GM19193 (cell line): ENCODE measurements around the gene DDR1.
A peak's percentile ranks its signal among the peaks of the same experiment; 100 is the strongest.

Experiments used
- POLR2A ChIP-seq: IDR thresholded peaks from 4 replicates; pipeline ENCODE4 v1.6.1; 2011; ENCODE audit not compliant: insufficient read depth, insufficient read length; ENCODE audit errors: extremely low read depth

DDR1 gene

GRCh38 chr6:30895343-30895742 is 11.0 kb downstream of the DDR1 start:
- TF ChIP-seq POLR2A, result no peak

DNA sequence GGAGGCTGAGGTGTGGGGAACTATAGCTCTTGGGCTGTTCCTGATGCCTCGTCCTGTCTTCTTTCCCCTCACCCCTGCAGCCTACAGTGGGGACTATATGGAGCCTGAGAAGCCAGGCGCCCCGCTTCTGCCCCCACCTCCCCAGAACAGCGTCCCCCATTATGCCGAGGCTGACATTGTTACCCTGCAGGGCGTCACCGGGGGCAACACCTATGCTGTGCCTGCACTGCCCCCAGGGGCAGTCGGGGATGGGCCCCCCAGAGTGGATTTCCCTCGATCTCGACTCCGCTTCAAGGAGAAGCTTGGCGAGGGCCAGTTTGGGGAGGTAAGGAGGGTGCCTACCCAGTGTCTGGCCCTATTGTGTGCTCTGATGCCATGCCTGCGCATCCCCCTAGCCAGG is 12.2 kb downstream of the DDR1 start:
- no peak for TF ChIP-seq POLR2A

DNA sequence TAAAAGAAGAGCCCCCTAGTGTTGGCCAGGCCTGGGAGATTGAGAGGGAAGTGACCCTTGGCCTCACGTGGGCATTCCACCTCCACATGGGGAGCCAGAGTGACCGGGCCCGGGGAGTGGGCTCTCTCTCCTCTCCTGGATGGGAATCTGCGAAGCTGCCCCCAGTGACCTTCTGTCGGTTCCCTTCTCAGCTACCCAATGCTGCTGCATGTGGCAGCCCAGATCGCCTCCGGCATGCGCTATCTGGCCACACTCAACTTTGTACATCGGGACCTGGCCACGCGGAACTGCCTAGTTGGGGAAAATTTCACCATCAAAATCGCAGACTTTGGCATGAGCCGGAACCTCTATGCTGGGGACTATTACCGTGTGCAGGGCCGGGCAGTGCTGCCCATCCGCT is 13.6 kb downstream of the DDR1 start:
- no peak for TF ChIP-seq POLR2A

- TF ChIP-seq POLR2A, result no peak
These were observed 14.5 kb downstream of the DDR1 start for GRCh38 chr6:30898750-30899360.

GRCh38 chr6:30900863-30901417 is 16.6 kb downstream of the DDR1 start:
- TF ChIP-seq POLR2A, result no peak

GRCh38 chr6:30901436-30901835 is 17.1 kb downstream of the DDR1 start:
- TF ChIP-seq POLR2A, result no peak

GRCh38 chr6:30902709-30903108 is 18.4 kb downstream of the DDR1 start:
- TF ChIP-seq POLR2A, result no peak

DNA sequence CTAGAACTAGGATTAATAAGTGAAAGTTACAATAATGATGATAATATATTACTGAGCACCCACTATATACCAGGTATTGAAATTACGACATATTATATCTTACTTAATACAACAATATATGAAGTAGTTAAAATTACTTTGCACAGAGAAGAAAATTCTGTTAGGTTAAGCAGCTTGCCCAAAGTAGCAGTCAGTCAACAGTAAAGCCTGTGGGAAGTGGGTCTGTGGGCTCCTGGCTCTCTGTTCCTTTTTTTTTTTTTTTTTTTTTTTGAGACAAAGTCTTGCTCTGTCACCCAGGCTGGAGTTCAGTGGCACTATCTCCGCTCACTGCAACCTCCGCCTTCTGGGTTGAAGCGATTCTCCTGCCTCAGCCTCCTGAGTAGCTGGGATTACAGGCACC is 18.9 kb downstream of the DDR1 start:
- no peak for TF ChIP-seq POLR2A

DNA sequence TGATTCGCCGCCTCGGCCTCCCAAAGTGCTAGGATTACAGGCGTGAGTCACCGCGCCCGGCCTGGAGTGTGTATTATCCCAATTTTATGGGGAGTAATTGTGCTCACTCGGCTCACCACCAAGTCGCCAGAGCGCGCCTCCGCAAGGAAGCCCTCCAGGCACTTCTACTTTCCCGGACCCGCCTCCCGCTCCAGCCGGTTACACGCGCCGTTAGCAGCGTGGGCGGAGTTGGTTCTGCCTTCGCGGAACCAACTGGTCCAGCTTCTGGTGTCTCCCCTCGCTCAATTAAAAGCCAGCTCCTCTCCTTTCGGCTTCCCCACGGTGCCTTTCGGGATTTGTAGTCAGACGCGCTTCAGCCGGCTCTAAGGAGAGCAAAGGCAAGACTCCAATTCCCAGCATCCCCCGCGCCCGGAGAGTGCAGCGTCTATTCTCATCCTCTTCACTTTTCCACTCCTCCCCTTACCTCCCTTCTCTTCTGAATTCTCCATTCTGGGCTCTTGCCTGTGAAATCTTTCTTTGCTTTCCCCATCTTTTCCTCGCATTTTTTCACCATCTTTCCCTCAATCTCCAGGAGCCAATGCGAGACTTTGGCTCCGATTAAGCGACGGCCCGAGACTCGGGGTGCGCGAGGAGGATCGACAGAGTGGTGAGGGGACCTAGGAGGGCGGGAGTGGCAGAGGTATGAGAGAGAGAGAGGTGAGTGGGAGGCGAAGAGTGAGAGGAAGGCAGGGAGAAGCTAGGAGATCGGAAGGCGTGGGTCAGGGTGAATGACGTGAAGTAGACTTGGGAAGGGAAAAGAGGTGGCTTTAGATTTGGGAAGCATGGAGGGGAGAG is 23.7 kb downstream of the DDR1 start, which contains the start of gene GTF2H4:
GTF2H4 (plus strand) TSS at position 450 of the 834 bp plus-strand sequence.
- peak; percentile 57 for TF ChIP-seq POLR2A

GRCh38 chr6:30908700-30909099 is 24.4 kb downstream of the DDR1 start:
- no peak for TF ChIP-seq POLR2A

DNA sequence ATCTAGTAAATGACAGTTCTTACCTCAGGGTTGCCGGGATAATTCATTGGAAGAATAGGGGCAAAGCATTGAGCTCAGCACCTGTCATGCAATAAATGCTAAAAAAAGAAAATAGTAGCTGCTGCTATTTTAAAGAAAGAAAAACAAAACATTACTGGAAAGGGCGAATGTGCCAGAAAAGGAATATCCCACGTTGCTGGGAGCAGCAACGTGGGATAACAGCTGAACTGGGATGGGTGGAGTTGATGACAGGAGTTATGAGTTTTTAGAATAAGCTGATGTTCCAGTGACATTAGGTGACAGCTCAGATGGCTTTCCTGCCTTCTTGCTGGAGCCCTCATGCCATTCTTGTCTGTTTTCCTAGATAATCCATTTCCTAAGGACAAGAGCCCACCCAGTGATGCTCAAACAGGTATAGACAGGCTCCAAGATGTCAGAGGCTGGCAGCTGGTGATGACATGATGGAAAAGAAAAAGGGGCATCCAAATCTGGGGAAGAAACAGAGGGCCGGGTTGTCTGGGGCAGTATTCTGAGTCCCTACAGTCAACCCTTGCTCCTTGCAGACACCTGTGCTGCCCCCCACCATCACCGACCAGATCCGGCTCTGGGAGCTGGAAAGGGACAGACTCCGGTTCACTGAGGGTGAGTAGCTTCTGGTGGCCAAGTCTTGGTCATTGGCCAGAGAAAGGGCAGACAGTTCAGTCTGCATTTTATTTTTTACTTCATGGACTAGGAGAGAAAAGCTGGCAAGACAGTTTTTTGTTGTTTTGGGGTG is 28.6 kb downstream of the DDR1 start:
- no peak for TF ChIP-seq POLR2A

DNA sequence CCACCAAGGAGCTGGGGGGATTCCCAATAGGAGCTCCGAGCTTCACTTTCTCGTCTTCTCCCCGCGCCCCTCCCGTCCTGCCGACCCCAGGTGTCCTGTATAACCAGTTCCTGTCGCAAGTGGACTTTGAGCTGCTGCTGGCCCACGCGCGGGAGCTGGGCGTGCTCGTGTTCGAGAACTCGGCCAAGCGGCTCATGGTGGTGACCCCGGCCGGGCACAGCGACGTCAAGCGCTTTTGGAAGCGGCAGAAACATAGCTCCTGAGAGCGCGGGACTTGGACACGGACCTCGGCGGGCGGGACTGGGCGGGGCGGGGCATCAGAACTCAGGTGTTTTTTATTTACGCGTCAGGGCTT is 29.4 kb downstream of the DDR1 start:
- TF ChIP-seq POLR2A, result no peak

DNA sequence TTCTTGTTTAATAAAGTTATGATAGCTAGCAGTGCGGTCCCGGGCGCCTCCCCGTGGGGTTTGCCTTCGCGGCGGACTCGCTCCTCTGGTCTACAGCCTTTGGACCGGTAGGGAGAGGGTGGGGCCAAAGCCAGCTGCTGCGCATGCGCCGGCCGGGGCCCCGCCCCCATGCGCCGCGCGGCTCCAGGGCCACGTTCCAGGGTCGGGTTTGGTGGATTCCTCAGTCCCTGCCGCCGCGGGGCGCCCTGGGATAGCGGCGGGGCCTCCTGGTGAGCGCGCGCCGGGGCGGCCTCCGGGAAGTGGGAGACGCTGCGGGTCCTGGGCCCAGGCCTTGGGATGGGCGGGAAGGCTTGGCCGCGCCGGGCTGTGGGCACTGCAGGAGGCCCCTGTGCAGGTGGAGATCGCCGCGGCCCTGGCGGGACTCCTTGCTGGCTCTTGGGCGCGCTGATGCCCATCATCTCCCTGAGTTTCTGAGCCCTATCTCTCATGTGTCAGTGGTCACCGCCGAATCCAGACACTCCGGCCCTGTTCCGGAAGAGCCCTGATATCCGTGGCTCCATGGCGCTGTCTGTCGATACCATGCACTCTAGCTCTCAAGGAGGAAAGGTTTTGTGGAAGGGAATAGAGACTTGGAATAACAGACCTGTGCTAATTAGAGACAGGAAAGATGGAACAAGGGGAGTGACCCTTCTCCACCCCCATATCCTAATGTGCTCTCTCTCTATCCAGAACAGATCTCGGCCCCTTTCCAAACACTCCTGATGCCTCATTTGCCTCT is 29.9 kb downstream of the DDR1 start, which contains the start of gene VARS2:
VARS2 (plus strand) TSS at position 163 of the 778 bp plus-strand sequence; CDS start at position 762, 599 bp downstream.
- peak; percentile 69 for TF ChIP-seq POLR2A

DNA sequence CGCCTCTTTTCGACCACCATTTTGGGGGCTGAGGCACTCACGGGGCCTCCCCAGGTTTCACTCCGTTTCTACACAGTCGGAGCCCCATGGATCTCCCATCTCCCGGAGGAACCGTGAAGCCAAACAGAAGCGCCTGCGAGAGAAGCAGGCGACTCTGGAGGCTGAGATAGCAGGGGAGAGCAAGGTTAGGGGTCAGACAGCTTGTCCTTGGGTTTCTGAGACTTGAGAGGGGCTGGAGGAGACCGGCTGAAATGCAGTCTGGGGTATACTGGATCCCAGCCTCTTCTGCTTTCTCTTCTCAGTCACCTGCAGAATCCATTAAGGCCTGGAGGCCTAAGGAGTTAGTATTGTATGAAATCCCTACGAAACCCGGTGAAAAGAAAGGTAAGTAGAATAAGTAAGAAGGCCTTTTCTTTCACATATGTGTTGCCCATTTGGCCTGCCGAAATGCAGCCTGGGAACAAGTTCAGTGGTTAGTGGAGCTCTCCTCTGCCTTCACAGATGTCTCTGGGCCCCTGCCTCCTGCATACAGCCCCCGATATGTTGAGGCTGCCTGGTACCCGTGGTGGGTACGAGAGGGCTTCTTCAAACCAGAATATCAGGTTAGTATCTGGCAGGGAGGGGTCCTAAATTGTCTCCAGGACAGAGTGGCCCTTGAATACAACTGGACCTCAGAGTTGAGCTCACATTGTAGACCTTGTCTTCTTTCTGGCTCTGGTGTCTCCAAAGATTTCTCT is 30.7 kb downstream of the DDR1 start:
- TF ChIP-seq POLR2A, result no peak
